Heart left ventricle (tissue), 13 donors: ENCODE results near the gene CSHL1.

ENCODE experiments used
- CTCF ChIP-seq, 12 donors: fragments of 200-600 bp; sonication (generic) in 4 of 12; IDR thresholded peaks; one replicate each; pipeline versions ENCODE4 v1.5.0 to v1.8.0; 2018 to 2022; ENCODE audit warnings: antibody characterized with exemption in 12 of 12, mild to moderate bottlenecking in 5 of 12
- POLR2A ChIP-seq, 2 donors: fragments of 450-650 bp; IDR thresholded peaks; one replicate each; pipeline ENCODE4 v1.6.1; 2017; ENCODE audit warnings: antibody characterized with exemption in 2 of 2, mild to moderate bottlenecking in 2 of 2, moderate library complexity in 2 of 2
- donor health status: ischemic (EF 13 %, LVEDD 7.1; RV severe dilation, severe dysfunction).
- donor health status: DM: no; HTN: yes; CAD: no.
- donor health status: DM: no; HTN: no; CAD: no.
- donor health status: ischemic (EF 25% LVEDD 6.9; RV normal size, moderate dysfunction).
- donor health status: ischemic (EF 25% LVEDD 5.7; RV mildly dilated, moderate dysfunction).
- donor health status: ischemic (EF 35%, LVEDD 5.7; RV mildly dilated, moderate dysfunction).
- donor health status: nonischemic (EF 11% LVEDD 7.7; RV severe dilation, severe dysfunction).
- donor health status: DM: yes; HTN: yes; CAD: no.
- donor health status: PGD.
- donor health status: ischemic (EF 29% LVEDD 5.4; RV normal size, mild dysfunction).
- donor health status: nonischemic (EF 23%, LVEDD 6.1; RV moderate dilation, normal function).

GRCh38 chr17:63937319-63937718 lies 26.3 kb upstream of the CSHL1 start:
- TF ChIP-seq CTCF (IDR thresholded peaks at IDR 0.05) (no peak), POLR2A (IDR thresholded peaks at IDR 0.05) (no peak)
